ENCODE data around the gene SERP1. TPM values are rescaled to one million over a fixed set of nuclear protein-coding genes. Genes with fewer than 3 reads are reported as not detected.

Gene SERP1
- total RNA-seq, 4 donors from 2014 or later = 221 to 403 (median 303) TPM

DNA sequence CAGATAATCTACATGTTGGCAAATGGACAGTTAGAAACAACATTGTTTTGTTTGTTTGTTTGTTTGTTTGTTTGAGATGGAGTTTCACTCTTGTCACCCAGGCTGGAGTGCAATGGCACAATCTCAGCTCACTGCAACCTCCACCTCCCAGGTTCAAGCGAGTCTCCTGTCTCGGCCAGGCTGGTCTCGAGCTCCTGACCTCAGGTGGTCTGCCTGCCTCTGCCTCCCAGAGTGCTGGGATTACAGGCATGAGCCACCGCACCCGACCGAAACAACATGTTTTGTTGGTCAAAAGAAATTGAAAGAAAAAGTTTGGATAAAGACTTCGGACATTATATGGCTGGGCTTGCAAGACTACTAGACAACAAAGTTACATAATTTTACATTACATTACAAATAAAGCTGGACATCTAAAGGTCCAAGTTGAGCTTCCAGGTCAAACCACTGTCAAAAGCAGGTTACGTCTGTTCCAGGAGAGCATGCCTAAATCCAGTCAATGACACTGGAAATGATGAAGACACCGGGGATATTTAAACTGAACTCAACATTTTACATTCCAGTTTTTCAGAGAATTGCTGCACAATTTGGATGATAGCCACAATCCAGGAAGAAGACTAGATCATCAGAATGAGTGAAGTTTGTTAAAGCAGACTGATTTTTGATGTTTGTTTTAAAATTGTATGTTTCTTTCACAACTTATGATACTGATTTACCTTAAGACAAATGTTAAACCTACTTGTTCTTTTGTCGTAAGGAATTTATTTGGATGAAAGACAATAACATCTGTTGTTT lies 18.6 kb downstream of the SERP1 start:
- TF ChIP-seq, protein P1, sequence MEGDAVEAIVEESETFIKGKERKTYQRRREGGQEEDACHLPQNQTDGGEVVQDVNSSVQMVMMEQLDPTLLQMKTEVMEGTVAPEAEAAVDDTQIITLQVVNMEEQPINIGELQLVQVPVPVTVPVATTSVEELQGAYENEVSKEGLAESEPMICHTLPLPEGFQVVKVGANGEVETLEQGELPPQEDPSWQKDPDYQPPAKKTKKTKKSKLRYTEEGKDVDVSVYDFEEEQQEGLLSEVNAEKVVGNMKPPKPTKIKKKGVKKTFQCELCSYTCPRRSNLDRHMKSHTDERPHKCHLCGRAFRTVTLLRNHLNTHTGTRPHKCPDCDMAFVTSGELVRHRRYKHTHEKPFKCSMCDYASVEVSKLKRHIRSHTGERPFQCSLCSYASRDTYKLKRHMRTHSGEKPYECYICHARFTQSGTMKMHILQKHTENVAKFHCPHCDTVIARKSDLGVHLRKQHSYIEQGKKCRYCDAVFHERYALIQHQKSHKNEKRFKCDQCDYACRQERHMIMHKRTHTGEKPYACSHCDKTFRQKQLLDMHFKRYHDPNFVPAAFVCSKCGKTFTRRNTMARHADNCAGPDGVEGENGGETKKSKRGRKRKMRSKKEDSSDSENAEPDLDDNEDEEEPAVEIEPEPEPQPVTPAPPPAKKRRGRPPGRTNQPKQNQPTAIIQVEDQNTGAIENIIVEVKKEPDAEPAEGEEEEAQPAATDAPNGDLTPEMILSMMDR (IDR thresholded peaks at IDR 0.05) = no peak
- ATAC-seq (ENCODE audit: low FRiP score) = no peak
- DNase-seq (ENCODE audit: low spot score) = no peak

DNA sequence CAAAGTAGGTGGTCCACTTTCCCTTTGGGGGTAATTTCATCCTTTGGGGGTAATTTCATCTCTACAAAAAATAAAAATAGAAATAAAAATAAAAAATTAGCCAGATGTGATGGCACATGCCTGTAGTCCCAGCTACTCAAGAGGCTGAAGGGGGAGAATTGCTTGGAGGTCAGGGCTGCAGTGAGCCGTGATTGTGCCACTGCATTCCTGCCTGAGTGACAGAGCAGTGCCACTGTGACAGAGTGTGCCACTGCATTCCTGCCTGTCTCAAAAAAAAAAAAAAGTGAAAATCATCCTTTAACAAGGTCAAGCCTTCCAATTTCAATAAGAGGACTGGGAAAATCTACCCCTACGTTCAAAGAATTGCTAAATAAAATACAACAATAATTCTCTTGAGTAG lies 22.8 kb downstream of the SERP1 start:
- ATAC-seq (ENCODE audit: low FRiP score) (no peak), DNase-seq (ENCODE audit: low spot score) (no peak)
- TF ChIP-seq, protein P1 (IDR thresholded peaks at IDR 0.05) = no peak

DNA sequence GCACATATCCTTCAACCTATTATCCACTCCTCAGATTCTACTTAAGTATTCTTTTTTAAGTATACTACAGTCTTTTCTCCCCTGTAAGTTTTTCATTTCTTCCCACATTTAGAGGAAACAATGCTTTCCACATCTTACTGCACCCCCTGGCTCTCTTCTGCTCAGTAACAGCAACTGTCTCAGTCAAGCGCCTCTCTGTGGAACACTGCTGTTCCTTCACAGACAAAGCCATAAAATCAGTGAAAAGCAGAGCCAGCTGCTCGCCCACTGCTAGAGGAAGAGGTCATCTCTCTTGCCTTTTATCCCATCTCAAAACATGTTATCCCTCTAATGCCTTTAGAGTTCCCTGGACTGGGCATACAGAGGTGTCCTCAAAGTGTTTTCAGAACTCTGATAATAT lies 24.8 kb downstream of the SERP1 start:
- TF ChIP-seq, protein P1 (IDR thresholded peaks at IDR 0.05) = no peak
- no peak for ATAC-seq (ENCODE audit: low FRiP score)
- DNase-seq (ENCODE audit: low spot score) = no peak

DNA sequence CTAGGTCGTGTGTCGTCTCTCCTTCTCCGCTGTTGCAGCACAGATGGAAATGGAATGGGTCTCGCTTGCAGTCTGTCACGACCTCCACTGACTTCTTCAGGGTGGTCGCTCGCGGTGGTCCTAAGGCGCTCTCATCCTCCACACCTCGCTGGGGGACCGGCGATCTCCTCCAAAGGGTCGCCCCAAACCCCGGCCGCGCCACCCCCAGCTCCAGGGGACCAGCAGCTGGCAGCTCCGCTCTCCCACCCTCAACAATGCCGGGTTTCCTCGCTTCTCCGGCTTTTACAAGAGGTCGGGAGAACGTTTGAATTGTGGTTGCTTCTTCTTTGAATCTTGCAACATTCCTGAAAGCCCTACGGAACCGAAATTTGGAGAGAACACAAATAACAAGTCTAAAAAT lies 25.9 kb downstream of the SERP1 start:
- DNase-seq (ENCODE audit: low spot score) (no peak), ATAC-seq (ENCODE audit: low FRiP score) (no peak)
- TF ChIP-seq, protein P1 (IDR thresholded peaks at IDR 0.05) = no peak

DNA sequence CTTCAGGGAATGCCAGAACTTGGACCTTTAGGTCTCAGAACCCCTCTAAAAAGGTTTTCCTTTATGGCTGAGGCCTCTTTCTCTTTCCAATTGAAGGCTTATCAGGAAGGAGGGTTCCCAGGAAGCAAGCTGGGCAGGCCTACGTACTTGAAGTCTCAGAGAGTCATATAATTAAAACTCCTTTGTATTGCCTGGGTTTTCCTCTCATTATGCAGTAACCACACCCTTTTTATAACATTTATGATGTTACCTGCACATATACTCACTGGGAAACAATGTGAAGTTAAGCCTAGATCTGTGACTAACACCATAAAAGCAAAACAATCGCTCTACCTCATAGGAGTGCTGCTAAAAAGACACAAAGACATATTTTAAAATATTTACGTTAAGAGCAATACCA lies 27.3 kb downstream of the SERP1 start:
- DNase-seq (ENCODE audit: low spot score) (no peak), ATAC-seq (ENCODE audit: low FRiP score) (no peak)
- TF ChIP-seq, protein P1 (IDR thresholded peaks at IDR 0.05) = no peak

DNA sequence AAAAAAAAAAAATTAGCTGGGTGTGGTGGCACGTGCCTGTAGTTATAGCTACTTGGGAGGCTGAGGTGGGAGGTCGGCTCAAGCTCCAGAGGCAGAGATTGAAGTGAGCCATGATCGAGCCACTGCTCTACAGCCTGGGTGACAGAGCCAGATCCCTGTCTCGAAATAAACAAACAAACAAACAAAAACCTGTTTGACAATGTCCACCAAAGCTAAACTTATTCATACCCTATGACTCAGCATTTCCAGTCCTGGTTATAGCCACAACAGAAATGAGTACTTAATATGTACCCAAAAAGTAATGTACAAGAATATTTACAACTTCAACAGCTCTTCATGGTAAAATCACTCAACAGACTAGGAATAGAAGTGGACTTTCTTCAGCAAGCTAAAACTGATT lies 31.1 kb downstream of the SERP1 start:
- ATAC-seq (ENCODE audit: low FRiP score) (no peak), DNase-seq (ENCODE audit: low spot score) (no peak)
- TF ChIP-seq, protein P1 (IDR thresholded peaks at IDR 0.05) = no peak

Measured in omental fat pad (tissue), 4 donors.